Keratinocyte (primary cell): ENCODE results near the gene PLB1. TPM values are rescaled to one million over a fixed set of nuclear protein-coding genes. Genes with fewer than 3 reads are reported as not detected.

ENCODE experiments used
- DNase-seq: peaks from one replicate; pipeline ENCODE4 v3.0.0-alpha.2; 2011; ENCODE audit warnings: low read depth, missing footprints, low spot score
- FAIRE-seq: peaks from 2 replicates; lab custom pipeline; 2011; peaks lifted over from hg19 to GRCh38; lab: Jason Lieb, UNC
- H2AFZ ChIP-seq: 2 replicates; pipeline ENCODE4 v1.6.0; 2012; ENCODE audit warnings: low read length, control low read depth, inconsistent platforms; ENCODE audit not compliant: control insufficient read depth
- H3K27ac ChIP-seq: 2 replicates; pipeline ENCODE4 v1.5.1; 2011; ENCODE audit warnings: low read length; ENCODE audit not compliant: control insufficient read depth, insufficient read depth
- H3K27me3 ChIP-seq: 3 replicates; pipeline ENCODE4 v1.6.0; 2011; ENCODE audit warnings: low read length; ENCODE audit not compliant: control insufficient read depth, insufficient read depth; ENCODE audit errors: extremely low read depth
- H3K36me3 ChIP-seq, 2 experiments: 2 replicates in 1 of 2; 3 replicates in 1 of 2; pipeline ENCODE4 v1.5.1; 2011; ENCODE audit warnings: low read length in 2 of 2, mild to moderate bottlenecking in 1 of 2; ENCODE audit not compliant: control insufficient read depth in 2 of 2, insufficient read depth in 2 of 2; ENCODE audit errors: extremely low read depth in 1 of 2
- H3K4me1 ChIP-seq: 3 replicates; pipeline ENCODE4 v1.5.1; 2011; ENCODE audit warnings: low read length; ENCODE audit not compliant: control insufficient read depth, insufficient read depth; ENCODE audit errors: extremely low read depth
- H3K4me2 ChIP-seq: 3 replicates; pipeline ENCODE4 v1.6.0; 2011; ENCODE audit warnings: low read depth, low read length; ENCODE audit not compliant: control insufficient read depth, insufficient read depth; ENCODE audit errors: extremely low read depth
- H3K4me3 ChIP-seq, 3 experiments: fragments of 200-600 bp in 1 of 3; sonication (generic) in 1 of 3; 2 replicates in 2 of 3; 3 replicates in 1 of 3; pipeline ENCODE4 v1.5.1; 2011 to 2016; ENCODE audit warnings: low read length in 3 of 3, mild to moderate bottlenecking in 3 of 3, control low read depth in 2 of 3, inconsistent platforms in 1 of 3, low read depth in 1 of 3, mixed read lengths in 1 of 3, mixed run types in 1 of 3, moderate library complexity in 1 of 3; ENCODE audit not compliant: control insufficient read depth in 2 of 3, insufficient read depth in 2 of 3; ENCODE audit errors: extremely low read depth in 1 of 3
- H3K79me2 ChIP-seq: 2 replicates; pipeline ENCODE4 v1.6.0; 2012; ENCODE audit warnings: low read length; ENCODE audit not compliant: control insufficient read depth, insufficient read depth
- H3K9ac ChIP-seq: 3 replicates; pipeline ENCODE4 v1.6.0; 2011; ENCODE audit warnings: low read length; ENCODE audit not compliant: control insufficient read depth, insufficient read depth; ENCODE audit errors: extremely low read depth
- H3K9me1 ChIP-seq: 3 replicates; pipeline ENCODE4 v1.6.0; 2011; ENCODE audit warnings: low read length; ENCODE audit not compliant: control insufficient read depth, insufficient read depth; ENCODE audit errors: extremely low read depth
- H3K9me3 ChIP-seq: 2 replicates; pipeline ENCODE4 v1.5.1; 2012; ENCODE audit warnings: low read depth, low read length; ENCODE audit not compliant: control insufficient read depth
- H4K20me1 ChIP-seq: 3 replicates; pipeline ENCODE4 v1.6.0; 2011; ENCODE audit warnings: low read length; ENCODE audit not compliant: control insufficient read depth, insufficient read depth; ENCODE audit errors: extremely low read depth
- EZH2 ChIP-seq: IDR thresholded peaks from one replicate; pipeline ENCODE4 v1.6.1; 2012; ENCODE audit warnings: inconsistent platforms, mild to moderate bottlenecking, low read length, moderate library complexity
- dilution Hi-C: fragments of 300-500 bp; cut with MboI; formaldehyde crosslinking; loops from one replicate; pipeline ENCODE4 v1.7.0; 2020; ENCODE audit warnings: low sequenced_read_pairs; ENCODE audit not compliant: extremely low pct_ligation_motif_present
- polyA plus RNA-seq, 5 experiments: library from polyadenylated mRNA; depleted of rRNA in 3 of 5; stranded (reverse) in 3 of 5; stranded (forward) in 1 of 5; unstranded in 1 of 5; fragments of >200 nt; gene quantifications; 1 replicate in 1 of 5; 2 replicates in 3 of 5; 3 replicates in 1 of 5; pipeline versions ENCODE4 v1.2.1 to v1.2.3, GENCODE V29; 2011 to 2012; ENCODE audit warnings: missing spikeins in 2 of 5, low read depth in 1 of 5, low replicate concordance in 1 of 5
- TF ChIP-seq, protein P1 (sequence below), 3 experiments: IDR thresholded peaks in 1 of 3; conservative IDR thresholded peaks in 1 of 3; optimal IDR thresholded peaks in 1 of 3; 2 replicates in 2 of 3; 3 replicates in 1 of 3; pipeline versions ENCODE3 to v1.5.1; 2011; ENCODE audit warnings: low read length in 3 of 3, mild to moderate bottlenecking in 3 of 3, moderate library complexity in 2 of 3, control low read depth in 1 of 3, inconsistent platforms in 1 of 3; ENCODE audit not compliant: insufficient read depth in 2 of 3; ENCODE audit errors: extremely low read depth in 1 of 3

Gene PLB1
- polyA plus RNA-seq, 1 donor (not counting 4 experiments of a cell fraction or from before 2014, with no cell fraction given): 6.7 TPM

DNA sequence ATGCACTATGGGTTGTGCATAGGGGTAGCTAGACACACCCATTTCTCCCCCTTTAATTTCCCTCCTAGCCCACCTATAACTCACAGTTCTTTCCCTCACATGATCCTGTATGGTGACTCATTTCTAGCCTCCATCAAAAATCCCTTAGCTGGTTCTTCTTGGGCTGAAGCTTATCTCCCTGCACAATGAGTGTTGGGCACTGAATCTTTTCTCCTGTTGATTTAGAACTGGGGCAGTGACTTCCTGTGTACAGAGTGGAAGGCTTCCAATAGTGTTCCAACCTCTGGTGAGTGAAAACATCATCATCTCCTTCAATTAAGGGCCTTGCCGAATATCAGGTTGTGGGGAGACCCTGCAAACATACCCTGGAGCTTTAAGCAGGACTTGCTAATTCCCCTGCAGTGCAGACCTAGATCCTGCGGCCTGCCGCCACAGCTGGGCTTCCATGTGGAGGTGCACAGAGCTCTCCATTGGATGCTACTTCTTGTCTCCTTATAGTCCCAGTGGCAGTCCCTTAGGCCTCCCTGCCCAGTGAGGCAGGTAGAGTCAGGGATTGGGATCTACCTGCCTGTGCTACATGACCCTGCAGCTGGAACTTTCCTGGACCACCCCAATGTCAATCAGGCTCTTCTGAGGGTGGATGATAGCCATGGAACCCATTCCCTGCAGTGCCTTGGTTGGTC, 121.8 kb downstream of the PLB1 start:
- DNase-seq (no peak), FAIRE-seq (no peak)
- dilution Hi-C loops: no loop called here

DNA sequence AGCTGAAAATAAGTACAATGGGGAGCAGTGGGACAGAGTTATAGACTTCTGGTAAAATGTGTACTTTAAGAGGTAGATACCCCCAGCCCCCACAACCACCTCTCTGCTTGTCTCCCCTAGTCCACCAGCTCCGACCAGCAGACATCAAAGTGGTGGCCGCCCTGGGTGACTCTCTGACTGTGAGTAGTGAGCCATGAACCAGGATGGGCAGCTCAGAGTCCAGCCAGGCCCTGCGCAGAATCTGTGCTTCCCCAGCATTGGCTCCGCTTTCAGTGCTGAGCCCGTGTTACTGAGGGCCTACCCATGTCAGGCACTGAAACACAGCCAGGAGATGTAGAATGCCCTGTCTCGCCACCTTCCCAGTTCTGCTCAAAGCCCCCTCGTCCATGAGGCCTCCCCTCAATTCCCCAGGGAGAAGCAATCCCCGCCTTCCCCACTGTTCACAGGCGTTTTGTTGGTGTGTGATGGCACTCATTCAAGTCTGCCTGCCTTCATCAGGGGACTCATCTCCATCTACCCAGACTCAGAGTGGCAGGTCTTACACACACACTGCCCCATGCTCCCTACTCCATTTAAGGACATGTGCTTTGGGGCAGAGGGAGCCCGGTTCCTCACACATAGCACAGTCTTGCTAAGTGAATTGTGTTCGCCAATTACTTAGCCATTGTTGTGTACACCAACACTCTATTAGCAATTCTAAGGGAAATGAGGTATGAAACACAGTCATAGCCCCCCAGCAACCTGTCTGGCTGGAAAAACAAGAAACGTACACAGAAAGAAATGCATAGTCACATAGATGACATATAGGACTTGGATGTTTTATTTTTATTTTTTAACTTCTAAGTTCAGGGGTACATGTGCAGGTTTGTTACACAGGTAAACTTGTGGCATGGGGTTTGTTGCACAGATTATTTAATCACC, 122.6 kb downstream of the PLB1 start:
- Histone ChIP-seq H3K36me3 (no peaks in the 10 kb centered on the region), H4K20me1 (no peaks in the 10 kb centered on the region), H3K79me2 (no peaks in the 10 kb centered on the region), H3K9me3 (no peaks in the 10 kb centered on the region), H3K9ac (no peak overlapping the region), H3K4me3 (no peak overlapping the region), H3K4me2 (no peak overlapping the region), H3K27me3 (no peaks in the 10 kb centered on the region), H3K4me1 (peaks cover 57% of the 10 kb centered on the region), H3K9me1 (no peaks in the 10 kb centered on the region), H3K27ac (peak overlapping the region; percentile 8), H2AFZ (no peak overlapping the region)
- dilution Hi-C loops: no loop called here
- FAIRE-seq (no peak), DNase-seq (no peak)
- no peak for TF ChIP-seq EZH2
- TF ChIP-seq, protein P1, sequence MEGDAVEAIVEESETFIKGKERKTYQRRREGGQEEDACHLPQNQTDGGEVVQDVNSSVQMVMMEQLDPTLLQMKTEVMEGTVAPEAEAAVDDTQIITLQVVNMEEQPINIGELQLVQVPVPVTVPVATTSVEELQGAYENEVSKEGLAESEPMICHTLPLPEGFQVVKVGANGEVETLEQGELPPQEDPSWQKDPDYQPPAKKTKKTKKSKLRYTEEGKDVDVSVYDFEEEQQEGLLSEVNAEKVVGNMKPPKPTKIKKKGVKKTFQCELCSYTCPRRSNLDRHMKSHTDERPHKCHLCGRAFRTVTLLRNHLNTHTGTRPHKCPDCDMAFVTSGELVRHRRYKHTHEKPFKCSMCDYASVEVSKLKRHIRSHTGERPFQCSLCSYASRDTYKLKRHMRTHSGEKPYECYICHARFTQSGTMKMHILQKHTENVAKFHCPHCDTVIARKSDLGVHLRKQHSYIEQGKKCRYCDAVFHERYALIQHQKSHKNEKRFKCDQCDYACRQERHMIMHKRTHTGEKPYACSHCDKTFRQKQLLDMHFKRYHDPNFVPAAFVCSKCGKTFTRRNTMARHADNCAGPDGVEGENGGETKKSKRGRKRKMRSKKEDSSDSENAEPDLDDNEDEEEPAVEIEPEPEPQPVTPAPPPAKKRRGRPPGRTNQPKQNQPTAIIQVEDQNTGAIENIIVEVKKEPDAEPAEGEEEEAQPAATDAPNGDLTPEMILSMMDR (optimal IDR thresholded peaks at IDR 0.05 in 1 of 3, IDR thresholded peaks at IDR 0.05 in 1 of 3, conservative IDR thresholded peaks at IDR 0.05 in 1 of 3; ENCODE audit: extremely low read depth in 1 of 3, insufficient read depth in 2 of 3, low read length in 3 of 3): no peak

More for the DNA sequence above, 121.8 kb downstream of the PLB1 start:
- Histone ChIP-seq H3K9me1 (no peaks in the 10 kb centered on the region), H3K4me2 (peak overlapping the region; percentile 39), H3K4me3 (no peak overlapping the region), H3K27ac (peak overlapping the region; percentile 57), H2AFZ (no peak overlapping the region), H3K9ac (no peak overlapping the region), H3K27me3 (no peaks in the 10 kb centered on the region), H3K79me2 (no peaks in the 10 kb centered on the region), H3K9me3 (no peaks in the 10 kb centered on the region), H3K36me3 (no peaks in the 10 kb centered on the region), H4K20me1 (no peaks in the 10 kb centered on the region), H3K4me1 (peaks cover 65% of the 10 kb centered on the region)
- TF ChIP-seq, protein P1 (optimal IDR thresholded peaks at IDR 0.05 in 1 of 3, IDR thresholded peaks at IDR 0.05 in 1 of 3, conservative IDR thresholded peaks at IDR 0.05 in 1 of 3; ENCODE audit: extremely low read depth in 1 of 3, insufficient read depth in 2 of 3, low read length in 3 of 3): no peak
